GM19438 (cell line): ENCODE results near the gene TLE1.

Experiments
- ATAC-seq: cut with Tn5 transposase; IDR thresholded peaks from one replicate; pipeline ENCODE4 v1.9.1; 2021; ENCODE audit warnings: low read depth; ENCODE audit not compliant: unreplicated experiment

The TLE1 gene

DNA sequence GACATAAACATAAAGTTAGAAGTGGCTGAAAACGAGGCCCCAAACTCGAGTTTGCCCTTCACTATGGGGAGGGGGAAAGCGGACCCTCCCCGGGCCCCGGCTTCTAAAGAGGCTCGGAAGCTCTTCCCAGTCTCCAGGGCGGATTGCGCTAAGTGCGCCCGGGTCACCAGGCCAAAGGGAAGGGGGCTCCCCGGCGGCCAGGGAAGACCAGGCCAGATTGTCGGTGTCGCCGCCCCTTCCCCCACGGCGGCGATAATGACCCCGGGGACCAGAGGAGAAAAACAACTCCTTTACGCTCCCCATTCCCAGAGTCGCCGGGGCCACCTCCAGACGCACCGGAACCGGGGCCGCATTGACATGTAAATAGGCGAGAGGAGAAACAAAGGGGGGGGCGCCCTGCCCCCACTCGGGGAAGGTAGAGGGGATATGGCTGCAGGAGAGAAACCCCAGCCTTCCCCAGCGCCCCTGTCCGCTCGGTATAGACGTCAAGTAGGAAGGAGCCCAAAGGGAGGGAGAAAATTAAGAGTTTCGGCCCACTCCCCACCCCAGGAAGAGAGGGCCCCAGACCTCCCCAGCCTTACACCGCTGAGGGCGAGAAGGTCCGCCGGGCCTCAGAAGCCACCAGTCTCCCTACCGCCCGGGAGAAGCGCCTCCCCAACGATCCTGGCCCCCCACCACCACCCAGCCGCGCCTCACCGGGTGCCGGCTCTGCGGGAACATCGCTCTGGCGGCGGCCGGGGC is 1.7 kb downstream of the TLE1 start:
- no peak for ATAC-seq

DNA sequence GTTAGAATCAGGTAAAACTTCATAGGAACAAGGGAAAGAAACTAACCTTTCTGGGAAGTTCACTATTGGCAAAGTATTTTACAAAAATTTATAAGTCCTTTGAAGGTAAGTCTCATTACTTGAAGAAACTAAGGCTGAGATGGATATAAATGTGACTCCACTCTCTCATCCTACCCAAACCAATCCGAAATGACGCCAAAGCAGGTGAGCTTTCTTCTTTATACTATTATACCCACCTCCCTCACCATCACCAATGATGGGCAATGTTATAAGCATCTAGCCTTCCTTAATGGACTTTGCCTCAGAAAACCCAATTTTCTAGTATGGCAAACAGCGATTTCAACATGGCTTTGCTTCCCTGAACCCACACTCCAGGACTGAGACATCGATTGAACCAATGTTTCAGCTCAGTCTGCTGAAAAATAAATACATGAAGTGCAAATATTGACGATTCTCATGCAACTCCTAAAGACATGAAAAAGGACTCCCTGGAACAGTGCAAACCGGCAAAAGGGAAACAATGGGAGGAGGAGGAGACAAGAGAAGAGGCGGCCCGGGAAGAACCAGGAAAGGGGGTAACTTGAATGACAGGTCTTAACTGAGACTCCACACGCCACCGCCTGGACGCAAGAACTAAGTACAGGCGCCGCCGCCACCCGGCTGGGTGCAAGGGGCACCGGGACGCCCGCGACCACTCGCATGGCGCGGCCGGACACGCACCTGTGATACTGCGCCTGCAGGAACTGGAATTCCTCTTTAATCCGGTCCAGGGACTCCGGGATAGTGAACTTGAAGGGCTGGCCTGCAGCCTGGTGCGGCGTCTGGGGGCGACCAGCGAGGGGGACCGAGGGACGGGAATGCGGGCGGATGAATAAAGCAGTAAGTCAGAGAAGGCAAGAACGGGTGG is 2.5 kb downstream of the TLE1 start:
- peak; percentile 18 for ATAC-seq

DNA sequence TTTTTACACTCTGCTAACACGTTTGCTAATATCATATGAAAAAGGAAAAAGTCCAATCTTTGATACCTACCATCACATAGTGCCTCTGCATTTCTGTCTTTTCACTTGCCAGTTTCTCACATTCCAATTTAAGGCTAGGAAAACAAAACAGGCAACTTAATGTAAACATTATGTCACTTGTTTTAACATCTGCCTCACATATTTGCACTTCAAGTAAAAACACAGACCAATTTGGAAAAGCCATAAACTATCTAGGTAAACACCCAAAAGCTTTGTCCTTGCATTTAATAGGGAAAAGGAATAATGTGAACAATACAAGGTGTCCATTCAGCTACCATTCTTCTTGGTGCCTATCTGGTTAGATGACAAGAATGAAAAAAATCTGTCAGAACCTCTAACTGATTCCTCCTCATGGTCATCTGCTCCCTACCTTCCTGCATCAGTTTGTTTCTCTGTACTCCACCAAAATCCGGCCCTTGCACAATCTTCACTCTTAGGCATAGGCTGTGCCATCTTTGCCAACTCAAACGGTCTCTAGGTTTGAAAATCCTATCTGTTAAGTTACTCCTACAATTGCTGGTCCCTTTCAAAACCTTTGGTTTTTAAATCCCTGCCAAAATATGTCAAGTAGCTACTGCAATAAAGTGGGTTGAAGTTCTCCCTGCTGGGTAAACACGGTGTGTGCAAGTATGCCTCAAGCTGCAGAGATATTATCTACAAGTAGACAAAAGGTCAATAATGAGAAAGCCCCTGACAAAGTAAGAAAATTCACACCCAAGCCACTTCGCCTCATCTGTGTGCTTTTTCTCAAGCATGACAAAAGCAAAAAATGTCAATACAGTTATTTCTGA is 3.4 kb downstream of the TLE1 start:
- no peak for ATAC-seq

DNA sequence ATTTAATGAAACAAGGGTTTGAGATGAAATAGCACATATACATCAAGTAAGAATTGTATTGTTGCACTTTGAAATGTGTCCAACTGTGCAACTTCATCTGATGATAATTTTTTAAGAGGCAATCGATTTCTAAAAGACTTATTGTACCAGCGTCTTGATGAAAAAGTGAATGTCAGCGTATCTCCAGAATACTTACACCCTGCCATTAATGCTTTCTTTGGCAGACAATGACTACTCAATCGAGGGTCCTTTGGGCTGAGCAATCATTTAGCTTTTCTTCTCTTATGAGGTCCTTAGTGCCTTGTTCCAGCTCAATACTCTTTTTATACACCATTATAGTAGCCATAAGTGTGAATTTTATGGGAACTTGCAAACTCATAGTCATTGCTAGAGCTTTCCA is 4.7 kb downstream of the TLE1 start:
- no peak for ATAC-seq

DNA sequence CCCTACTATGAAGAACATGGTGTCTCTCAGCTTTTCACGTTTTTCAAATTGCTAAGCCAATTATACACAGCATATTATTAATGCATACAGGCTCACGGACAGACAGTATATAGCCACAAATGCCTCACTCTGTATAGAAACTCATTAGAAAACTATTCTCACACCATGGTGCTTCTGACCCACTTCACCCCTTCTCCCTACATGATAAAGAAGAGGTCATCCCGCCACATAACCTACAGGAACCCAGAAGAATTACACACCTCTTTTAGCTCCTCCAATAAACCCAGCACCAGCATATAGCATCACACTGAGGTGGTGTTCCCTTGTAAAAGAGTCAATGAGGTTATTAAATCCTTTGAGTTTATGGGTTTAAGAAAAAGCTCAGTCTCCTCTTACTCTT is 5.6 kb downstream of the TLE1 start:
- no peak for ATAC-seq

DNA sequence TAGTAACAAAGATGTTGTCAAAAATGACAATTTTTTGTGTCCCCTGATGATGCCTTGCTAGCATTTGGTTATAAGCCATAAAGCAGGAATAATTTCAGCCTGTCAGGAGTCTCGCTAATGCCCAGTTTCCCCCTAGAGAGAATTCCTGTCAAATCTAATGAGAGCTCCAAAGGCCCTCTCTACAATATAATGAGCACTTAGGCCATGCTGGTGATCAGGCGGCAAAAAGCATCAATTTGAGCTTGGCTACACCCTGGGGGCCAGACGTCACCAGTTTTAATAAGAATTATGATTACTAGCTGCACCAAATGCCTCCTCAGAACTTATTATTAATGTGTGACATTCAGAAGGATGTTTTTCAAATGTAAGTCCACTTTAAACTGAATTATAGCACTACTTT is 6.1 kb downstream of the TLE1 start:
- no peak for ATAC-seq

DNA sequence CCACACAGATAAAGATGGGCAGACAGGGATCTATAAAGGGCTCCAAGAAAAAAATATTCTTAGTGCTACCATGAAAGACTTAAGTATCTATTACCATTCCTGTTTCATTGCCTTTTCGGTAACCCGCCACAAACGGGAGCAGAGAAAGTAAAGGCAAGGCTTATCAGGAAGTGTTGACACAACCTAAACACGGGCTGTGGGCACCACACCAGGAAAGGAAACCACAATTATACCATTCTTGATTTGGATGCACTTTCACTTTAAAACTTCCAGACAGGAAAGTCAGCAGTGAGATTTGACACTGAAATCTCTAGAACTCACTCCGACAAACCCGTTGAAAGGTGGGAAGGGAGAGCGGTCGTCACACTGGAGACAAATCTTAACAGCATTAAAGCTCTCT is 6.5 kb downstream of the TLE1 start:
- ATAC-seq, result no peak

DNA sequence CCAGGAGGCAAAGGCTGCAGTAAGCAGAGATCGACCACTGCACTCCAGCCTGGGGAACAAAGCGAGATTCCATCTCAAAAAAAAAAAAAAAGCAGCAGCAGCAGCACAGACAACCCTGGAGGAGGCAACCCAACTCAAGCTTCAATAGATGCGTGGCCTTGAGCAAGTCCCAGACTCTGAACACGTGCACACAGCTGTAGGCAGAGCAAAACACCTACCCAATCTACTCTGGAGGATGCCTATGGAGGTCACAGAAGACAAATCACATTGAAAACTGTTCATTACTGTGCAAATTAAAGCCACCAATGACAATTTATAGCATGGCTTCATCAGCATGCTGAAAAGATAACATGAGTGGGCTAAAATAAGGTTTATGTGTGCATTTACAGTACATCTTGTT is 7.2 kb downstream of the TLE1 start:
- no peak for ATAC-seq

DNA sequence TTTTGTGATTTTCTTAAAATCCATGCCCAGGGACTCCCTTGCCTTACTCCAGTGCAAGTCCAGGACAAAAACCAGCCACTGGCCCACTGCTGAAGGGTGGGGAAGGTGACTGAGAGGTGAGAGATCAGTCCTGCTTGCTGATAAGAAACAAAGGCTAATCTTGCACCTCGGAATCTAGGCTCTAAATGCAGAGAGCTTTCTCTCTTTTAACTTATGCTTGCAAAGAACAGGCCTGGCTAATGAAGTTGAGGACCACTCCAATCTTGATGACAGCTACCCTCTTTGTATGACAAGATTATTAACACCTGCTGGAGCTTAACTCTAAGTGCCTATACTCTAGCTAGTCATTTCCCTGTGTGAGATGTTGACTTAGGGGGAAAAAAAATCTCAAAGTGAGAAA is 8.8 kb downstream of the TLE1 start:
- ATAC-seq, result no peak

DNA sequence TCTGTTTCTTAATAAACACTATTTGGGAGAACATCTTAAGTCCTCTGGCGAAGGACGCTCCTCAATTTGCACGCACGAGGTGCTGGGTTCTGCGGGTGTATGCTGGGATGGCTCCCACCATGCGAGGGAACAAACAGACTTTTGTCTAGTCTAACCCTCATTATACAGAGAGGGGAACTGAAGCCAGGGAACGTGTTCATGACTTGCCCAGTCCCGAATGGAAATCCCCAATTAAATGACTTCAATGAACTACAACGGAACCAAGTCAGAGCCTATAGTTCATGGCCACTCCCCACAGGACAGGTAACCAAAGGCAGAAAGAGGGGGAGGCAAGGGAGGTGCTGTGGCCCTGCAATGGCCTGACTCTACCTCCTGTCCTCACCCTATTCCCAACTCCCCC is 9.3 kb downstream of the TLE1 start:
- no peak for ATAC-seq

DNA sequence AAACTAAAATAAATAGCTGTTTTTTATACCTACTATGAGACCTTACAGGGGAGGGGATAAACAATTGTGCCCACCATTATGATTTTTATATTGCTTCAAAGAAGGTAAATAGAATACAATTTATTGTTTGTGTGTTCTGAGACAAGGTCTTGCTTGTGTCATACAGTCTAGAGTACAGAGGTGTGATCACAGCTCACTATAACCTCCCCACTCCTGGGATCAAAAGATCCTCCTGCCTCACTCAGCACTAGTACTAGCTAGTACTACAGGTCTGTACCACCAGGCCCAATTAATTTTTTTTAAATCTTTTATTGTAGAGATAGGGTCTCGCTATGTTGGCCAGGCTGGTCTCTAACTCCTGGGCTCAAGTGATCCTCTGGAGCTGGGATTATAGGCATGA is 11.3 kb downstream of the TLE1 start:
- no peak for ATAC-seq

DNA sequence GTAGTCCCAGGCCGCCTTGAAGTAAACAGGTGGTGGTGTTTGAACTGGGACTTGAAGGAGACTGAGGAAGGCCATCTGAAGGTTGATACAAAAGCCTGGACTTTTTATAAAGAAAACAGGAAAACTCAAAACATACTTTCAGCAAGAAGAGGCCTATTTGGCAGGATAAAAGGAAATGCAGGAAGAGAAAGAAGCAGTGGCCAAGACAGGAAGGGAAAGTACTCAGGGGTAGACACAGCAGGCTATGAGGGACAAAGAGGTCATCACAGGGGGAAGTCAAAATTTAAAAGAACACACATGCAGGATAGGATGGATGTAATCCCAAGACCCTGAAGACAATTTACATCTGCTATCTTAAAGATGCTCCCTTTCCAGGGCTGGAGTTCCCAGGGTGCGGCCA is 13.0 kb downstream of the TLE1 start:
- ATAC-seq, result no peak

DNA sequence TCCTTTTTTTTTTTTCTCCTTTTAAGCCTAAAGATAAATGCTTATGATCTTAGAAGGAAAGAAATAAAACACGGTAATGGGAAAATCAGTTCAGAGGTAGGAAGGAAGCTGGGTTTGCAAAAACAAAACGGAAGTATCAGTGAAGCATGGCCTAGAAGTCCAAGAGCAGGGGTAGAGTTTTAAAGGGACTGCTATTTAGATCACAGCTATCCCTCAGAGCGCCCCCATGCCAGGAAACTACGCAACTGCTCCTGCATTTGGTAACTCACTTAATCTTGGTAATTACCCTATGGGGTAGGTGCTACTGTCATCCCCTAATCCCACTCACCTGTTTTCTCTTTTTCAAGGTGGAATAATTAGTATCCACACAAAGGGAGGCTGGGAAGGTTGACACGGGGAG is 16.0 kb downstream of the TLE1 start:
- ATAC-seq, result no peak

DNA sequence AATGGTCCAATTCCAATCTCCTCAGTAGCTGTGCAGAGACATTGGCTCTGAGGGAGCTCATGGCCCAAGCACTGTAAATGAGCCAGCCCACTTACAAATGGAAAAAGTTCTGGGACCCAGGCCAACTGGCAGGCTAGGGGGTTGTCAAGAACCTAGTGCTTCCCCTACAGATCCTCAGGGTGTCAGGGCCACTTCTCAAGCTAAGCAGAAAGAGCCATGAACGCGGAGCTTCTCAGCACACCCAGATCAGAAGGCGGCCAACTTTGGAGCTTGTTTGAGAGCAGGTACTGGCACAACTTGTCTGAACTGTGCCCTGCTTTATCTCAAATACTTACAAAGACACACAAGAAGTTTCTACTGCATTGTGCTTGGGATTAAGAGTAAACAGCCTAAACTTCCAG is 17.5 kb downstream of the TLE1 start:
- no peak for ATAC-seq

DNA sequence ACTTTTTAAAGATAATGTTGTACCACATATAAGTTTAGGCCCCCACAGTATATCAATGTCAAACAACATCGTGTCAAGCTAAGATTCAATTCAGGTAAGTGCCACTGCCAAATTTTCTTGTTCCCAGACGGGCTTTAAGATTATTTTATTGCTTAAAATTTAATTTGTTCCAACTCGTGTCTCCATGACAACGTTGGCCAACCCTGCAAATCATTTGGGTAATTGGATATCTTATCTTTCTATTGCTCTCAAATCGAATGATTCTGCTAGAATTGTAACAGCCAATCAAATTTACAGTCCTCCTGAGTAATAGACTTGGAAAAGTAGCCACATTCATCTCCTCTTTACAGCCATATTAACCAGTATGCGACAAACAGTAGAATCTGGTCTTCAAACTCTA is 19.5 kb downstream of the TLE1 start:
- ATAC-seq, result no peak

DNA sequence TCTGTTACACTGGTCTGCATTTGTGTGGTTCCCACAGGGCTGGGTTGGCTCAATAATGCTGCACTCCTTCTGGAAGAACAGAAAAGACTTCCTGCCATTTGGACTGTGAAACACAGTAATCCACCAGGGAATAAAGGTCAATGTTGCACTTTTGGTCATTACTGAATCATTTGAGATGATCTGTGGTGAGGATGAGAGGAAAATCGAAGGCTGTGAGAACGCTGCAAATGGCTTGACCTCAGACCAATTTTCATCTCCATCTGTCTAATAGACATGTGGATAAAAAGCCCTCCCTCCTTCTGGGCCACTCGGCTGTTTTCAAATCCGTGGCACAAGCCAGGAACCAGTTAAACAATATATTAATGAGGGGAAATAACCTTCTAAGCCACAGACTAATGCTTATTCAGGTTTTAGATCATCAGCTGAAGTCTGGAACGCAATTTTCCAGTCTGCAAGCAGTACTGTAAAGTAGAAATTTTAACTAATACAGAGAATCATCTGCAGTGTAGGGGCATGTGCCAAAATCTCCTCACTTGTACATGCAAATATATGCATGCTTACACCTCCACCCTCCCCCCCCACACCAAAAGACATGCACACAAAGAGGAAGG is 20.2 kb downstream of the TLE1 start:
- no peak for ATAC-seq

DNA sequence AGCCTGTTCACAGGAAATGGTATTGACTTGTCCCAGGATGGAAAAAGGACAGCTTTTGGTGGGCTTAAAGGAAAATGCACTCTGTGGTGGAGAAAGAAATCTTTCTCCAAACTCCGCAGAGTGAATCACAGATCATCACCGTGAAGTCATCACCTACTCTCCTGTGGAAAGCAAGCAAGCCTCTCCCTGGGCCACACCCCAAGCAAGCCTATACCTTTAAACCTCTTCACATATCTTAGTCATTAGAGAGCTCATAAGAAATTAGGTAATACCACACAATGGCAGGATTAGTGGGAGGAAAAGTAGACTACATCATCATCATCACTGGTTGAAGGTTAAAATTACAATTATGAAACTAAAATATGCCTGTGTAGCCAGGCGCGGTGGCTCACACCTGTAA is 23.2 kb downstream of the TLE1 start:
- no peak for ATAC-seq

DNA sequence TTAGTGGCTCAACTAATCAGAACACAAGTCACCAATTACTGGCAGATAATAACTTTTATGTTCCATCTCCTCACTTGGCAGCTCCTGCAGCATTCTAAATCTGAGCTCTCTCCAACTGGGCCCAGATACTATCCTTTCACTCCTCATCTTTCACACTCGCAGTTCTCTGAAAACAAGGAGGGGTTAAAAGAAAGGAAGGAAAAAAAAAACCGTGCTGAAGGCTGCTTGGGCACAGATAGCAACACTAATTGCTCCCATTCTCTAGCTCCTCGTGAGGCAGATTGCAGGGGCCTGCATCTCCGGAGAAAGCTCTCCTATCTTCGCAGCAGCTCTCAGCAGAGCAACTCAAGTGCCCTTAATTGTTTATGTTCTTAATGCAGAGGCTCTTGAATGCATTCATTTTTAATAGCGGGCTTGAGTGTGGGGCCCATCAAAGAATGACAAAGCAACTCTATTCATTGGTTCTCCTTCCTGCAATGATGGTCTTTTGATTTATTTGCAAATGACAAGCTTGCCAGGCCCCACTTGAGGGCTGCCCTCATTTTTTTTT is 23.9 kb downstream of the TLE1 start:
- ATAC-seq, result no peak

DNA sequence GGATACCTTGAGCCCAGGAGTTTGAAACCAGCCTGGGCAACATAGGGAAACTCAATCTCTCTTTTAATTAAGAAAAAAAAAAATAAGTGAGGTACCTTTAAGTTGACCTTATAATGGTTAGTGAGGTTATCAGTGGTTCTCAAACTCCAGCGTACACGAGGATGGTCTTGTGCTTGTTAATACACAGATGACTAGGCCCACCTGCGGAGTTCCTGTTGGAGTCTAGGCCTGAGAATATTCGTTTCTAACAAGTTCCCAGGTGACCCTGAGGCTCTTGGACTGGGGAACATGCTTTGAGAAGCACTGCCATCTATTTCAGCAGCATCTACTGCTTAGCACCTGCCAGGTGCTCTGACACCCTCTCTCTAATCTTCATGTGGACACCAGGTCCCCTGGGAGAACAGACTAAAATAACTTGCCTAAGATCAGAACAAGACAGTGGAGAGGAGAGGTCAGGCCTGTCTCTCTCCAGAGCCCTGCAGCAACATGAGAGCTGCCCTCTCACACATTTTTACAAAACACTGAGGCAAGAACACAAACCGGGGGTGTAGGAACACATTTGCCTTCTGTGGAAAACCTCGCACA is 24.6 kb downstream of the TLE1 start:
- no peak for ATAC-seq

DNA sequence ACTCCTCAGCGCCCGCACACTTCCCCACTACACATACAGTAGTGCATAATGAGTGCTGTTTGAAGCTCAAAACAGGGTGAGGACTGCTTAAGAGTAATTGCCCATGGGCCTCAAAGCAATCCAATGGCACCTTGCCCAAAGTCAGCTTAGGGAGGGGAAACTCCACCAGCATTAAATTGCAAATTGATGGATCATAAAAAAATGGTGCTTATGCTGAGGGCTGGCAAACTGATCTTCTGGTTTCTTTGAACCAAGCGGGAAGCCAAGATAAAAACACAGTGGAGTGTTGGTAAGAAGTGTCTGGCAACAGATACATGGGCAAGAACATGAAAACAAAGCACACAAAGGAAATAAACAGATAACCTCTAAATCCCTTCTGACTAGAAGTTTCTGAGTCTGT is 28.0 kb downstream of the TLE1 start:
- no peak for ATAC-seq
